Nephron (organoid): ENCODE measurements around the gene OR10A6.

Experiments
- H3K27ac Mint-ChIP-seq, 3 experiments: 2 replicates each; pipeline ENCODE4 v1.8.0; 2020; ENCODE audit warnings: mixed read lengths in 3 of 3, mild to moderate bottlenecking in 2 of 3, moderate library complexity in 1 of 3
- H3K27me3 Mint-ChIP-seq: 2 replicates; pipeline ENCODE4 v1.8.0; 2021; ENCODE audit warnings: low read depth, mild to moderate bottlenecking, moderate library complexity, mixed read lengths
- H3K36me3 Mint-ChIP-seq: 2 replicates; pipeline ENCODE4 v1.8.0; 2020; ENCODE audit warnings: low read depth, mixed read lengths
- H3K4me1 Mint-ChIP-seq: 2 replicates; pipeline ENCODE4 v1.8.0; 2020; ENCODE audit warnings: mixed read lengths
- H3K4me3 Mint-ChIP-seq, 3 experiments: 2 replicates each; pipeline ENCODE4 v1.8.0; 2020; ENCODE audit warnings: mild to moderate bottlenecking in 3 of 3, mixed read lengths in 3 of 3, moderate library complexity in 2 of 3
- H3K9me3 Mint-ChIP-seq: 2 replicates; pipeline ENCODE4 v1.8.0; 2020; ENCODE audit warnings: mixed read lengths
- CTCF ChIP-seq, 3 experiments: fragments of 200-600 bp; sonication (generic); IDR thresholded peaks; one replicate each; pipeline ENCODE4 v1.5.0; 2021; ENCODE audit warnings: antibody characterized with exemption in 3 of 3; ENCODE audit not compliant: unreplicated experiment in 3 of 3

Gene OR10A6

GRCh38 chr11:7896009-7896785 lies 34.9 kb downstream of the OR10A6 start:
- no peak for TF ChIP-seq CTCF (IDR thresholded peaks at IDR 0.05; ENCODE audit: unreplicated experiment in 3 of 3)
- peaks cover 3% of the 10 kb centered on the region for H3K9me3 Mint-ChIP-seq
- no peaks in the 10 kb centered on the region for H3K36me3 Mint-ChIP-seq
- H3K27me3 Mint-ChIP-seq, result no peaks in the 10 kb centered on the region
- peaks cover 12% of the 10 kb centered on the region for H3K4me1 Mint-ChIP-seq
- no peak overlapping the region for H3K4me3 Mint-ChIP-seq
- H3K27ac Mint-ChIP-seq, result no peak overlapping the region

- Mint-ChIP-seq H3K27me3 (no peaks in the 10 kb centered on the region), H3K4me3 (no peak overlapping the region), H3K9me3 (peaks cover 3% of the 10 kb centered on the region), H3K4me1 (peaks cover 21% of the 10 kb centered on the region), H3K36me3 (no peaks in the 10 kb centered on the region), H3K27ac (peak overlapping the region; percentile 62 to 84 (median 79))
- no peak for TF ChIP-seq CTCF (IDR thresholded peaks at IDR 0.05; ENCODE audit: unreplicated experiment in 3 of 3)
These were observed 36.8 kb downstream of the OR10A6 start for GRCh38 chr11:7894251-7894650.

- H3K36me3 Mint-ChIP-seq, result no peaks in the 10 kb centered on the region
- TF ChIP-seq CTCF (IDR thresholded peaks at IDR 0.05; ENCODE audit: unreplicated experiment in 3 of 3), result no peak
- H3K27me3 Mint-ChIP-seq, result no peaks in the 10 kb centered on the region
- peak overlapping the region; percentile 62 to 84 (median 79) for H3K27ac Mint-ChIP-seq
- no peak overlapping the region for H3K4me3 Mint-ChIP-seq
- H3K9me3 Mint-ChIP-seq, result peaks cover 3% of the 10 kb centered on the region
- H3K4me1 Mint-ChIP-seq, result peaks cover 21% of the 10 kb centered on the region
These were observed 37.3 kb downstream of the OR10A6 start for GRCh38 chr11:7893796-7894195.

- H3K4me1 Mint-ChIP-seq, result peaks cover 21% of the 10 kb centered on the region
- H3K9me3 Mint-ChIP-seq, result peaks cover 3% of the 10 kb centered on the region
- H3K4me3 Mint-ChIP-seq, result no peak overlapping the region
- peak; percentile 69 to 76 (median 70) for TF ChIP-seq CTCF (IDR thresholded peaks at IDR 0.05; ENCODE audit: unreplicated experiment in 3 of 3)
- H3K36me3 Mint-ChIP-seq, result no peaks in the 10 kb centered on the region
- no peaks in the 10 kb centered on the region for H3K27me3 Mint-ChIP-seq
- H3K27ac Mint-ChIP-seq, result peak overlapping the region; percentile 58 to 84 (median 79)
These were observed 38.2 kb downstream of the OR10A6 start for GRCh38 chr11:7892840-7893254.

GRCh38 chr11:7892059-7892699 lies 38.9 kb downstream of the OR10A6 start:
- no peak overlapping the region for H3K4me3 Mint-ChIP-seq
- TF ChIP-seq CTCF (IDR thresholded peaks at IDR 0.05; ENCODE audit: unreplicated experiment in 3 of 3), result no peak
- H3K9me3 Mint-ChIP-seq, result peaks cover 3% of the 10 kb centered on the region
- H3K27ac Mint-ChIP-seq, result peak overlapping the region; percentile 58 to 84 (median 79)
- no peaks in the 10 kb centered on the region for H3K36me3 Mint-ChIP-seq
- H3K4me1 Mint-ChIP-seq, result peaks cover 21% of the 10 kb centered on the region
- no peaks in the 10 kb centered on the region for H3K27me3 Mint-ChIP-seq
